SU-DHL-6 (cell line): ENCODE data around the gene TOR4A.

Source experiments
- EZH2phosphoT487 ChIP-seq: fragments of 200-600 bp; sonication (generic), shearing (Covaris generic); conservative IDR thresholded peaks from 2 replicates; pipeline ENCODE4 v1.6.1; 2018; ENCODE audit warnings: mild to moderate bottlenecking, antibody characterized with exemption, low read length, moderate library complexity, mixed read lengths
- TF ChIP-seq, protein P1 (sequence below): fragments of 200-600 bp; sonication (generic); IDR thresholded peaks from one replicate; pipeline ENCODE4 v1.5.1; 2017; ENCODE audit warnings: antibody characterized with exemption, mild to moderate bottlenecking, low read length, moderate library complexity; ENCODE audit not compliant: insufficient read depth, poor library complexity, severe bottlenecking

GRCh38 chr9:137316012-137316981, 38.8 kb downstream of the TOR4A start:
- TF ChIP-seq, protein P1, sequence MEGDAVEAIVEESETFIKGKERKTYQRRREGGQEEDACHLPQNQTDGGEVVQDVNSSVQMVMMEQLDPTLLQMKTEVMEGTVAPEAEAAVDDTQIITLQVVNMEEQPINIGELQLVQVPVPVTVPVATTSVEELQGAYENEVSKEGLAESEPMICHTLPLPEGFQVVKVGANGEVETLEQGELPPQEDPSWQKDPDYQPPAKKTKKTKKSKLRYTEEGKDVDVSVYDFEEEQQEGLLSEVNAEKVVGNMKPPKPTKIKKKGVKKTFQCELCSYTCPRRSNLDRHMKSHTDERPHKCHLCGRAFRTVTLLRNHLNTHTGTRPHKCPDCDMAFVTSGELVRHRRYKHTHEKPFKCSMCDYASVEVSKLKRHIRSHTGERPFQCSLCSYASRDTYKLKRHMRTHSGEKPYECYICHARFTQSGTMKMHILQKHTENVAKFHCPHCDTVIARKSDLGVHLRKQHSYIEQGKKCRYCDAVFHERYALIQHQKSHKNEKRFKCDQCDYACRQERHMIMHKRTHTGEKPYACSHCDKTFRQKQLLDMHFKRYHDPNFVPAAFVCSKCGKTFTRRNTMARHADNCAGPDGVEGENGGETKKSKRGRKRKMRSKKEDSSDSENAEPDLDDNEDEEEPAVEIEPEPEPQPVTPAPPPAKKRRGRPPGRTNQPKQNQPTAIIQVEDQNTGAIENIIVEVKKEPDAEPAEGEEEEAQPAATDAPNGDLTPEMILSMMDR: no peak
- no peak for TF ChIP-seq EZH2phosphoT487
